Left lung (tissue), 10 donors: Measurements from ENCODE around the gene EBF3. TPM values are rescaled to one million over a fixed set of nuclear protein-coding genes. Genes with fewer than 3 reads are reported as not detected.
A peak's percentile ranks its signal among the peaks of the same experiment; 100 is the strongest.

Source experiments
- ATAC-seq: fragments of 200-7000 bp; cut with Tn5 transposase; one replicate; pipeline ENCODE4 v1.9.1; 2020; ENCODE audit warnings: moderate library complexity
- DNase-seq, 4 donors: peaks; one replicate each; pipeline ENCODE4 v3.0.0-alpha.2; 2013 to 2020
- H3K27ac ChIP-seq, 2 donors: fragments of 200-600 bp; sonication (generic) in 1 of 2; one replicate each; pipeline versions ENCODE4 v1.5.0 to v1.8.0; 2020 to 2021
- H3K27me3 ChIP-seq, 2 donors: fragments of 200-600 bp; sonication (generic) in 1 of 2; one replicate each; pipeline versions ENCODE4 v1.5.0 to v1.8.0; 2020 to 2021
- H3K36me3 ChIP-seq, 2 donors: fragments of 200-600 bp; sonication (generic) in 1 of 2; one replicate each; pipeline versions ENCODE4 v1.5.0 to v1.8.0; 2020 to 2021
- H3K4me1 ChIP-seq, 2 donors: fragments of 200-600 bp; one replicate each; pipeline ENCODE4 v1.8.0; 2021
- H3K4me3 ChIP-seq, 2 donors: fragments of 200-600 bp; sonication (generic) in 1 of 2; one replicate each; pipeline versions ENCODE4 v1.5.0 to v1.8.0; 2020 to 2021; ENCODE audit warnings: mild to moderate bottlenecking in 1 of 2
- H3K9me3 ChIP-seq, 2 donors: fragments of 200-600 bp; sonication (generic) in 1 of 2; one replicate each; pipeline versions ENCODE4 v1.5.0 to v1.8.0; 2020 to 2021
- CTCF ChIP-seq, 2 donors: fragments of 200-600 bp; sonication (generic) in 1 of 2; IDR thresholded peaks; one replicate each; pipeline versions ENCODE4 v1.5.0 to v1.8.0; 2021; ENCODE audit warnings: antibody characterized with exemption in 2 of 2
- intact Hi-C, 2 donors: fragments of 100-400 bp; cut with DNase I; formaldehyde crosslinking; loops; one replicate each; pipeline versions ENCODE4 v1.11.2 to v1.14.2; 2022
- polyA plus RNA-seq, 6 donors: library from polyadenylated mRNA; unstranded; fragments of 120-200 nt; gene quantifications; one replicate each; pipeline ENCODE4 v1.2.1, GENCODE V29; 2013; ENCODE audit not compliant: insufficient read length in 6 of 6
- total RNA-seq, 2 donors: library from RNA; stranded (reverse); fragmentation: NEBNext Ultra II Directional; extraction: Animal tissue kit (Norgen Biotek cat#: 25700); gene quantifications; one replicate each; pipeline ENCODE4 v1.2.1, GENCODE V29; 2021
- donor health status: DM: no; HTN: yes; CAD: no.
- donor health status: DM: no; HTN: no; CAD: no.

Gene EBF3
- total and polyA plus RNA-seq, 8 donors, result 0.10 to 2.0 (median 1.4) TPM; not detected in 1

- H3K4me3 ChIP-seq, result no peak overlapping the region
- ATAC-seq, result no peak
- no peaks in the 10 kb centered on the region for H3K36me3 ChIP-seq
- H3K27ac ChIP-seq, result no peak overlapping the region
- no peaks in the 10 kb centered on the region for H3K27me3 ChIP-seq
- peak in 1 of 4 donors; percentile 53 for DNase-seq
- no peak for TF ChIP-seq CTCF (IDR thresholded peaks at IDR 0.05)
- no peaks in the 10 kb centered on the region for H3K4me1 ChIP-seq
- H3K9me3 ChIP-seq, result peaks cover 0 to 9% of the 10 kb centered on the region in 2 donors
- intact Hi-C loops, result no loop called here
Observed at GRCh38 chr10:129793996-129794395, 170.1 kb downstream of the EBF3 start.

GRCh38 chr10:129793479-129793878 is 170.6 kb downstream of the EBF3 start:
- Histone ChIP-seq H3K9me3 (peaks cover 0 to 9% of the 10 kb centered on the region in 2 donors), H3K36me3 (no peaks in the 10 kb centered on the region), H3K27ac (no peak overlapping the region), H3K4me3 (no peak overlapping the region), H3K27me3 (no peaks in the 10 kb centered on the region), H3K4me1 (no peaks in the 10 kb centered on the region)
- no peak for TF ChIP-seq CTCF (IDR thresholded peaks at IDR 0.05)
- DNase-seq, result peak in 1 of 4 donors; percentile 13
- no peak for ATAC-seq
- intact Hi-C loops, result no loop called here

GRCh38 chr10:129792864-129793263 is 171.2 kb downstream of the EBF3 start:
- Histone ChIP-seq H3K9me3 (peaks cover 0 to 9% of the 10 kb centered on the region in 2 donors), H3K27ac (no peak overlapping the region), H3K36me3 (no peaks in the 10 kb centered on the region), H3K4me1 (no peaks in the 10 kb centered on the region), H3K27me3 (no peaks in the 10 kb centered on the region), H3K4me3 (no peak overlapping the region)
- ATAC-seq, result no peak
- intact Hi-C loops, result no loop called here
- no peak for TF ChIP-seq CTCF (IDR thresholded peaks at IDR 0.05)
- DNase-seq, result peak in 1 of 4 donors; percentile 24

GRCh38 chr10:129792141-129792540 is 171.9 kb downstream of the EBF3 start:
- Histone ChIP-seq H3K36me3 (no peaks in the 10 kb centered on the region), H3K27me3 (no peaks in the 10 kb centered on the region), H3K4me3 (no peak overlapping the region), H3K27ac (no peak overlapping the region), H3K9me3 (peaks cover 0 to 15% of the 10 kb centered on the region in 2 donors), H3K4me1 (no peaks in the 10 kb centered on the region)
- intact Hi-C loops, result no loop called here
- no peak for TF ChIP-seq CTCF (IDR thresholded peaks at IDR 0.05)
- DNase-seq (no peak), ATAC-seq (no peak)

GRCh38 chr10:129790715-129791446 is 173.2 kb downstream of the EBF3 start:
- DNase-seq (peak in 3 of 4 donors; percentile 31 to 59 (median 49)), ATAC-seq (no peak)
- TF ChIP-seq CTCF (IDR thresholded peaks at IDR 0.05), result no peak
- intact Hi-C loops, result no loop called here
- Histone ChIP-seq H3K9me3 (peaks cover 0 to 15% of the 10 kb centered on the region in 2 donors), H3K4me1 (no peaks in the 10 kb centered on the region), H3K36me3 (no peaks in the 10 kb centered on the region), H3K4me3 (no peak overlapping the region), H3K27ac (no peak overlapping the region), H3K27me3 (no peaks in the 10 kb centered on the region)
